ACHN (cell line): ENCODE data around the gene REP15.
"Not testable (repeated sequence)": the region's sequence is repeated elsewhere in the genome, so short reads cannot be mapped to it uniquely, and the experiment has no call there.

ENCODE experiments used
- DNase-seq: peaks from one replicate; pipeline ENCODE4 v3.0.0-alpha.2; 2015
- in situ Hi-C: cut with HindIII; loops from 2 replicates; pipeline ENCODE4 v1.10.0; 2017; ENCODE audit warnings: low sequenced_read_pairs, low pct_ligation_motif_present, low pct_unique_long_range_greater_than_20kb

Gene REP15, protein sequence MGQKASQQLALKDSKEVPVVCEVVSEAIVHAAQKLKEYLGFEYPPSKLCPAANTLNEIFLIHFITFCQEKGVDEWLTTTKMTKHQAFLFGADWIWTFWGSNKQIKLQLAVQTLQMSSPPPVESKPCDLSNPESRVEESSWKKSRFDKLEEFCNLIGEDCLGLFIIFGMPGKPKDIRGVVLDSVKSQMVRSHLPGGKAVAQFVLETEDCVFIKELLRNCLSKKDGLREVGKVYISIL

GRCh38 chr12:27696293-27696652 is at the start of gene REP15:
TSS of gene REP15 (plus strand) at chr12:27696447. CDS start at chr12:27696563, 116 bp downstream.
- DNase-seq: no peak
- in situ Hi-C loops: no loop called here

DNA sequence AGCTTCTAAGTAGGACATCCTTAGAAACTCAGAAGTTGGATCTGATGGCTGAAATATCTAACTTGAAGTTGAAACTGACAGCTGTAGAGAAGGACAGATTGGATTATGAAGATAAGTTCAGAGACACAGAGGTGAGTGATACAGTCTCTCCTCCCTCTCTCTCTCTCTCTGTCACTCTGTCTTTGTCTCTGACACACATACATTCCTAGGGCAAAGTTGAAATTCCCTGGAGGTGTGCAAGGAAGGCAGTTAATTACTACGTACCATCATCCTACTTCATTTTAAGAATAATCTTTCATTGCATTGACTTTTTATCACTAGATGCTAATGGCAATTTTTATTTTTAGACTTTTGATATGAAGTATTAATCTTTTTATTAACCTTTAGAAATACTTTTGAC is 46.2 kb upstream of the REP15 start:
- DNase-seq: no peak
- in situ Hi-C loops: no loop called here

- in situ Hi-C loops: no loop called here
- DNase-seq: no peak
These were observed 45.0 kb upstream of the REP15 start for GRCh38 chr12:27651201-27651600.

DNA sequence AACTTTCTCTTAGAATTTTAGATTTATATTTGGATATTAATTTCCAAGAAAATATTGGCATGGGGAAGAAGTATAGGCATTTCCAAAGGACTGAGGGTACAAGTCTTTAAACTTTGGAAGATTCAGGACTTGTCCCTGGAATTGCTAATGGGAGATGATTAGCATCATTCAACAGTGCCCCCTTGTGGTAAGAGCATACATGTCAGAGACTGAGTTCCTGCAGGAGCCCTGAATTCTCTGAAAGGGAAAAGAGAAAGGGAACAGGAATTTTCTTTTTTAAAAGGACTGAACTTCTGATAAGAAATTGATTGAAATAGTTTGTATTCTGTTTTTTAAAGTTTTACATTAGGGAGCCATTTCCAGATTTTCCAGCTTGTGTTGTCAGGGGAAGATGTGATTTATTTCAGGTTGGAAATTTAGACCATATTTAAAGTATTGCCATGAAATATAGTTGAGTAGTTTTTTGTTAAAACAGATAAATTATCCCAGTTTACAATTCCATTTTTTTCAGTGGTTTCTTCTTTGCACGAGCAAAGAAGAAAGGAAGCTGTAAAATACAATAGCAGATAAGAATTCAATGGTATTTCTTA is 44.0 kb upstream of the REP15 start:
- DNase-seq: peak; percentile 87
- in situ Hi-C loops: no loop called here

GRCh38 chr12:27653661-27654060 is 42.6 kb upstream of the REP15 start:
- no peak for DNase-seq
- in situ Hi-C loops: no loop called here

GRCh38 chr12:27655476-27655875 is 40.8 kb upstream of the REP15 start:
- DNase-seq, in situ Hi-C loops: not testable (repeated sequence)

- in situ Hi-C loops: no loop called here
- no peak for DNase-seq
These were observed 39.0 kb upstream of the REP15 start for GRCh38 chr12:27657296-27657695.

DNA sequence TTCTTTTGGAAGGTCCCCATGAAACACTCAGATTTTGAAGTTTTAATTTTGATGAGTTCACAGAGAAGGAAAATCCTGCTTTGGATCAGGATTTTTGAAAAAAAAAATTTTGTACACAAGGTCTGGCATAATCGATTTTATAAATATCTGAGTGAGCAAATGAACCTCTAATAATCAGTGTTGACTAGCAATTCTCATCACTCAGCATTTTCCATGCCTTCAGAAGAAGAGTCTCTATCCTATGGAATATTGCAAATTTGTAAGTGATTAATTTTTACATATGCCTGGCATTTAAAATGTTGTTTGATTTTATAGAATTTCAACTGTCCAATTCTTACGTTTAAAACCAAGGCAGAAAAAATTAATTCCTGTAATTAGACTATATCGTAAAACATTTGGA is 30.5 kb upstream of the REP15 start:
- in situ Hi-C loops: no loop called here
- DNase-seq: no peak

DNA sequence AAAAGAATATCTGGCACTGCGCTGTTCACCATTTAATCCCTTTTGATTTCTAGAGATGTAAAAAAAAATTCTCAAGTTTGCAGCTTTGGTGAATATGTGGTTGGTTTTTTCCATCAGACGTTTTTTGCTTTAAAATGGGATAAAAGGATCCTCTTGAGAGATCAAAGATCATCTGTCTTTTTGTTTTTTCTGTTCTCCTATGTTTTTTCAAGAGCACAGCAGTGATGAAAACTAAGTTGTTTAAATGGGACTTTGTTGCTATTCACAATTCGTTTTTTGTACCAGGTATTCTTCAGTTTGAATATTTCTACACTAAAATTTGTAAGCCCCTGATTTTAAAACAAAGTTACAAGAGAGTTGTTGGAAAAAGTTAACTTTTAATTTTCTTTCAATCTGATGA is 29.7 kb upstream of the REP15 start:
- in situ Hi-C loops: no loop called here
- DNase-seq: no peak

- in situ Hi-C loops: no loop called here
- no peak for DNase-seq
These were observed 28.7 kb upstream of the REP15 start for GRCh38 chr12:27667540-27667939.

DNA sequence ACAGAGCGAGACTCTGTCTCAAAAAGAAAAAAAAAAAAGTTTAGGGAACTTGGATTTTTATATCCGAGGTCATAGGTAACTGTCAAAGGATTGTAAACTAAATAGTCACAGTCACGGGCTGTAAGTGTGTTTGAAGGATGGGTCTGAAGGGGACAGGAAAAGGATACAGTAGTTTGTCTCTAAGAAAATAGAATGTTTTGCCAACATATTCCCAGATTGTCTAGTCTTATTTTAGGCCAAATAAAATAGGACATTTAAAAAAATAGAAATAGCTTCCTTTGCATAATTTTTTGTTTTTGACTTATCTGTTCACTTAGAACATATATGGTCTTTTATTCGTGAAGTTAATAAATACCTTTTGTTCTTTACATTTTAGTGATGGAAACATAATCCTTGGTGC is 24.2 kb upstream of the REP15 start:
- DNase-seq: no peak
- in situ Hi-C loops: no loop called here

DNA sequence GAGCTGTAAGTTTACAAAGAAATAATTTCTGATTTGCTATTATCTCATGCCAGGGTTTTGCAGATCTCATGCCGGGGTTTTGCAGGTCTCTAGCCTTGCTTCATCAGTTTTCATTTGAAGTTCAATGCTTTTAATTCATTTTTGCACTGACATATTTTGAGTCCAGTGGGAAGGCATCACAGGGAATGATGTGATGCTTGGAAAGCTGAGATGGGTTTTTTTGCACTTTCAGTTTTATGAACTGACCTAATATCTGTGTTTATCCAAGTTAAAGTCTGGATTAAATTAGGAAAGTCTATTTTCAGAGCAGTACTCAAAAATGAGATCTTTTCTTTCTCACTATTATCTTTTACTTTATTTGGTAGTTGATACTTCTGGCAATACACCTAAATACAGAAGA is 23.6 kb upstream of the REP15 start:
- in situ Hi-C loops: no loop called here

GRCh38 chr12:27673101-27673718 is 23.0 kb upstream of the REP15 start:
- DNase-seq: no peak
- in situ Hi-C loops: no loop called here

More for the DNA sequence above, 23.6 kb upstream of the REP15 start:
- DNase-seq: no peak

- DNase-seq: no peak
- in situ Hi-C loops: no loop called here
These were observed 21.3 kb upstream of the REP15 start for GRCh38 chr12:27674989-27675388.

GRCh38 chr12:27680619-27681018 is 15.6 kb upstream of the REP15 start:
- DNase-seq: no peak
- in situ Hi-C loops: no loop called here

DNA sequence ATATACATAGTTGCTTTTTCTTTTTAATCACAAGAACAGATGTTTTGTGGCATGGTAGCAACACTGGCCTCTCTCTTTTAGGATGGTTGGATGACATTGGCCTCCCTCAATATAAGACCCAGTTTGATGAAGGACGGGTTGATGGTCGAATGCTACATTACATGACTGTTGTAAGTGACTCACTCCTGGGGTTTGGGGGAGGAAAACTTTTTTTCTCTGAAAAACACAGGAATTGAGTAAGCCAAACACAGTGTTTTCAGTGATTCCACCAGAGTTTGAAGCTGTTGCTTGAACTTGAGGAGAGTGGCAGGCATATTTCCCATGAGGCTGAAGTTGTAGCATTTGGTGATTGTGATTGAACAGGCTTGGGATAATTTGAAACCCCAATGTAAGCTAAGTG is 13.7 kb upstream of the REP15 start:
- no peak for DNase-seq
- in situ Hi-C loops: no loop called here

DNA sequence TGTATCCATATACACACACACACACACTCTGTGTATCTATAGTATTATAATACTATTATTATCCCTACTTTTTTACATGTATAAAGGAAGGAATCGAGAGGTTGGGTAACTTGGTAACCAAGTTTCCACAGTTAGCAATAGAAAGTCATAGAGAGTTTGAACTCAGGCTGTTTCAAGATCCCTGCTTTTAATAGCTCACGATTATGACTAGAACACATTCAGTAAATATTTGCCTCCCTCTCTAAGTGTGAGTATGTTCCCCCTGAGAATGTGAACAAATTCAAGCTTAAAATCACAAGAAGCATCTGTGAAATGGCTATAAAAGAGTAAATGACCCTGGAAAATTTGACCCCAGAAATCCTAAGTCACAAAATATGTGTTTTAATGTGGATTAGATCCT is 11.0 kb upstream of the REP15 start:
- no peak for DNase-seq
- in situ Hi-C loops: no loop called here

GRCh38 chr12:27686147-27686546 is 10.1 kb upstream of the REP15 start:
- in situ Hi-C loops: no loop called here
- DNase-seq: no peak

- in situ Hi-C loops: no loop called here
- no peak for DNase-seq
These were observed 7.6 kb upstream of the REP15 start for GRCh38 chr12:27688671-27689070.

GRCh38 chr12:27689558-27690180 is 6.6 kb upstream of the REP15 start:
- no peak for DNase-seq
- in situ Hi-C loops: no loop called here
